Inflammatory macrophage treated with lipopolysaccharide for 1 hour (primary cell): ENCODE measurements around the gene ANTXR1.

Source experiments
- DNase-seq, 2 donors: peaks; one replicate each; pipeline ENCODE4 v3.0.0-alpha.2; 2020 to 2022

The ANTXR1 gene

GRCh38 chr2:69188182-69188900, 175.4 kb downstream of the ANTXR1 start:
- no peak for DNase-seq

DNA sequence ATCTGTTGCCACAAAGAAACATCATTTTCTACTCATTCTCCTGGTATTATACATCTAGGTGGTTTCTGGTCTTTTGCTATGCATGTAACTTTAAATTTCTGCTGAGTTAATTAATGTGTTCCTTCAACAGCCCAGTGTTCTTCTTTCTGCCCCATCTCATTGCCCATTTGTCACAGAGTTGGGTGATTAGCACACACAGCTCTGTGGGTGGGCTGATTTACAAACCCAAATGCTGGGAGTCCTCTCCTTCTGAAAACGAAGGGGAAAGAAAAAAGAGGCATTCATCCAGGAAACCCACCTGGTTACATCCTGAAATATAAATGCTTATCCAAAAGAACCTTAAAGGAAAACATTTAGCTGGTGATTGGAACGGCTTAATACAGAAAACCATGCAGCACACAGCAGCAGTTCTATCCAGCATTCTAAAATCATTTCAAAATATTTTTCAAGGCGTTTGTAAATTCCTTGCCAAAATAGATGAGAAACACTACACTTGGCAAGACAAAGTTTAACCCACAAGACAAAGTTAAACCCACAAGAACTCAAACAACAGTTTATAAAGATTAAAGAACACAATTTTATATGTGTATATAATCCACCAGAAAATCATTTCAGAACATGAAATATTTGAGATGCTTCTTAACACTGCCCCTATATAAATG, 177.9 kb downstream of the ANTXR1 start:
- no peak for DNase-seq

- no peak for DNase-seq
Observed at GRCh38 chr2:69191634-69192033, 178.7 kb downstream of the ANTXR1 start.

DNA sequence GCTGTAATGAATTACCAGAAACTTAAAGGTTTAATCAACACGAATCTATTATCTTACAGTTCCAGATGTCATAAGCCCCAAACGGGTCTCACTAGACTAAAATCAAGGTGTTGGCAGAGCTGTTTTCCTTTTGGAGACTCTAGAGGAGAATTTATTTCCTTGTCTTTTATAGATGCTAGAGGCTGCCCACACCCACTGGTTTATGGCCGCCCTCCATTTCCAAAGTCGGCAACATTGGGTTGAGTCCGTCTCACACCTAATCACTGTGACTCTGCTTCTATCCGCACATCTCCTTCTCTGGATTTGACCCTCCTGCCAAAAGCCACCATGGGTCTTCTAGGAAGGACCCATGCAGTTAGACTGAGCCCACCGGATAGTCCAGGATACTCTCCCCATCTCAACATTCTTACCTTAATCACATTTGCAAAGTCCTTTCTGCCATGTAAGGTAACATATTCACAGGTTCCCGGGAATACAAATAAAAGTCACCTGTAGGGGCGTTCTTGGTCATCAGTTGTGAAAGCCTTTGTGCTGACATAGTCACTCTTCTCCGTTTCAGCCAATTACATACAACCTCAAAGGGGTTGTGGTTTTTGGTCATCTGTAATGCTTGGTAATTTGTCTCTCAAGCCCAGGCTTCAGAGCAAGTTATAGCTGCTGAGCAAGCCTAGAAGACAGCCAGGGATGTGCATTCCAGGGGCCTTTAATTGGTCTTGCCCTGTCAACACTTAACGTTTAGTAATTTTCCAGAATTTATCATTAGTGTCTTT, 179.4 kb downstream of the ANTXR1 start:
- DNase-seq, result no peak

- DNase-seq, result no peak
Observed at GRCh38 chr2:69195706-69196105, 182.7 kb downstream of the ANTXR1 start.

- DNase-seq, result peak in 1 of 2 donors; percentile 44
Observed at GRCh38 chr2:69196327-69197117, 183.5 kb downstream of the ANTXR1 start.

DNA sequence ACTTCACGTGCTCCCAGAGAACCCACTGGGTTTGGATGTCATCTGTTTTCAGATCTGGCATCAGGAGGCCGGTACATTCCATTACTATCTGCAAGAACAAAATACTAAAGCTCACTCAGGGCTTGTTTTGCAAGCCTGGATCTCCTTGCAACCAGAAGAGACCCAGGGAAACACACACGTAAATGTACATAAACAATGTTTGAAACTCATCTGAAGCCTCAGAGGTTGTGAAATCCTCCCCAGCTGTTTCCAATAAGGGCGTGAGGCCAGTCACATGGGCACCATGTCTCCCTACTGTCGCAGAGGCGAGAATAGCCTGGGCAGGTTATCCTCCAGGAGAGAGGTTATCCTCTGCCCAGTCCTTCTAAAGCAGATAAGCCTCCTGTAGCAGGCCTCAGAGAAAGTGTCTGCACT, 187.1 kb downstream of the ANTXR1 start:
- DNase-seq, result peak; percentile 16 to 17

- peak; percentile 36 to 48 for DNase-seq
Observed at GRCh38 chr2:69201259-69201658, 188.3 kb downstream of the ANTXR1 start.

- DNase-seq, result no peak
Observed at GRCh38 chr2:69202327-69202726, 189.3 kb downstream of the ANTXR1 start.

DNA sequence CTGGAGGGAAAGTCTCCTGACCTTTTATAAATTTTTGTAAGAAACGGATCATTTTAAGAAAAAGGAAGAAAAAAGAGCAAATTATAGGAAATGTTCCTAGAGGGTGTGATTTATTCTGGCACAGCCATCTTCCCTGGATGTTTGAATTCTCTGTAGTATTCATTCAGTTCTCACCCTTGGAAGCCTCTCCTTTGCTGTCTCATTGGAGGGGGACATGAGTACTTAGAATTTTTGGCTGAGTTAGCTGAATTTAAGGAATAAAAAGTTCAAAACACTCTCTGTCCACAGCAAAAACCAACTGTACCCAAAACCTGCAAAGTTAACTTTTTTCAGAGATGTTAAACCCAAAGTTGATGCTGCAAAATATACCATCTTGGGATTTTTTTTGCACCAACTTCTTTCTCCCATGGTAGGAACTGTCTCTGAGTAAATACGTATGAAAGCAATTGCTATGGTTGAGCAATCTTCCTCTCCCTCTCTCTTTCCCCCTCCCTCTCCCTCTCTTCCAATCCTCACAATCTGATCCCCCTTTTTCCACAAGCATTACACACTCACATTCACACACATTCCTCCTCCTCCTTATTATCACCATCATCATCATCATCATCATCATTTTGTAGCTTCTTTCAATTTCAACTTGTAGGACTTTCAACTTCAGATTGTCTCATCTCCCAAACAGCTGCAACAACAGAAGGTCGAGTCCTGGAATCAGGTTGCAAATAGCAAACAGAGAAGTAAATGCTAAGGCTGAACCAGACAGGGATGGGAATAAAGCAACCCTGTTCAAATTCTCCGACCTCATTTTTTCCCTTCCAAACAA, 190.4 kb downstream of the ANTXR1 start:
- DNase-seq, result peak in 1 of 2 donors; percentile 22

DNA sequence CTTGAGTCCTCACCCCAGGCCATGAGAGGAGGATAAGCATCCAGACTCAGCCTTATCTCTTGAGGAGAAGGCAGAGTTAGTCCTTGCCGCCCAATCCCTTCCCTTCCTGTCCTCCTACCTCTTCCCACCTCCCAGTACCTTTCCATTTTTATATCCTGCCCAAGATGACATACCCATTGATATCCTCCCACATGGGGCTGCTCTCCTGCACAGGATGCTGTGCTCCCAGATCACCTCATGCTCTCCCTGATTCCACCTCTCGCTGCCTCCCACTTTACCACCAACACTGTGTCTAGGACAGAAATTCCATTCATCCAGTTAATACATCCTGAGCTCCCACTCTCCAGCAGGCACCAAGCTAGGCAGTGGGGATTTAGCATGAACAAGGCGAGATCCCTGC, 191.7 kb downstream of the ANTXR1 start:
- no peak for DNase-seq

- DNase-seq, result no peak
Observed at GRCh38 chr2:69205076-69205475, 192.1 kb downstream of the ANTXR1 start.

- DNase-seq, result no peak
Observed at GRCh38 chr2:69205491-69205890, 192.5 kb downstream of the ANTXR1 start.

DNA sequence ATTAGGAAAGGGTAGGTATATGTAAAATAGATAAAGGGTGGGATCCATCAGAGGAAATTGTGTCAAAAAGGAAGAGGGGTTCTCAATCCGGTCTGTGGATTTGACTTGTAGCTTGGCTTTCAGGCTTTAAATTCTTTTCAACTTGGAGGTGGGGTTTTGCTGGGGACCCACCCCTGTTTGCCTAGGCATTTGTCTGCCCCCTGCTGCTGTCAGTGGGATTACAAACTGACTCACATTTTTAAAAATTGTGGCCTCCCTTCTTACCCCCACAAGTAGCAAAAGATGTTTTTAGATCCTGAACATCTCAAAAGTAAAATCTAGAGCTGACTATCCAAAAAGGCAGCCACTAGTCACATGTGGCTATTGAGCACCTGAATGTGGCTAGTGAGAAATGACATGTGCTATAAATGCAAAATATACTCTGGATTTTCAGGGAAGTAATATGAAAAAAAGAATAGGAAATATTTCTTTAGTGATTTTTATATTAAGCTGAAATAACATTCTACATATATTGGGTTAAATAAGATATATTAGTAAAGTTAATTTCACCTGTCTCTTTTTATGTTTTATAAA, 195.1 kb downstream of the ANTXR1 start:
- no peak for DNase-seq

GRCh38 chr2:69209482-69209881, 196.5 kb downstream of the ANTXR1 start:
- DNase-seq, result no peak

DNA sequence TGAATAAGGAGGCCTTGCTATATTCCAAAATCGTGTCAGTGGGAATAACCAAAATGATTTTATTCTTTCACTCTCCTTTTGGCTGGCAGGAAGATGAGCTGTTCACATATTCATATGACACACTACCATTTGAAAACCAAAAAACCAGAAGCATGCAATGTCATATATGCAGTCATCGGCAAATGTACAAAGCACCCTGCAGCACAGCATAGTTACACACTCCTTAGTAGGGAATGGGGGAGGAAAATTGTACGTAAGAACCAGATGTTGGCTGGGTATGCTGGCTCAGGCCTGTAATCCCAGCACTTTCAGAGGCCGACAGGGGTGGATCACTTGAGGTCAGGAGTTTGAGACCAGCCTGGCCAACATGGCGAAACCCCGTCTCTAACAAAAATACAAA, 197.4 kb downstream of the ANTXR1 start:
- no peak for DNase-seq

GRCh38 chr2:69211048-69211447, 198.1 kb downstream of the ANTXR1 start:
- no peak for DNase-seq

- no peak for DNase-seq
Observed at GRCh38 chr2:69211686-69212085, 198.7 kb downstream of the ANTXR1 start.

- DNase-seq, result no peak
Observed at GRCh38 chr2:69212238-69213028, 199.5 kb downstream of the ANTXR1 start.

DNA sequence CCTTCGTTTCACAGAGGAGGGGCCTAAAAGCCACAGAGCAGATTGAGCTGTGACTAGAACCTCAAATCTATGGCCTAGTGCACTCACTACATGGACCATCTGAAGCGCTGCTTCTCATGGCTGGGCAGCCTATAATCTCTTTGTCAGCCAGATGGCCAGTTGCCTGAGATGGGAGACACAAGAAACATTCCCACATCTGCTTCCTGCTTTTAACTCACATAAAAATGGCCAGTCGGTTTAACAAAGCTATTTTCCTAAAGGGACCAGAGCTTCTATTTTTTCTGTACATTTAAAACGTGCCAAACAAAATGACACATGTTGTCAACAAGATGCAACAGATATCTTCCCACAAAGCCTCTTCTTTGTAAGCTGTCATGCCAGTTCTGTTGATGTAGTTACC, 200.2 kb downstream of the ANTXR1 start:
- no peak for DNase-seq

DNA sequence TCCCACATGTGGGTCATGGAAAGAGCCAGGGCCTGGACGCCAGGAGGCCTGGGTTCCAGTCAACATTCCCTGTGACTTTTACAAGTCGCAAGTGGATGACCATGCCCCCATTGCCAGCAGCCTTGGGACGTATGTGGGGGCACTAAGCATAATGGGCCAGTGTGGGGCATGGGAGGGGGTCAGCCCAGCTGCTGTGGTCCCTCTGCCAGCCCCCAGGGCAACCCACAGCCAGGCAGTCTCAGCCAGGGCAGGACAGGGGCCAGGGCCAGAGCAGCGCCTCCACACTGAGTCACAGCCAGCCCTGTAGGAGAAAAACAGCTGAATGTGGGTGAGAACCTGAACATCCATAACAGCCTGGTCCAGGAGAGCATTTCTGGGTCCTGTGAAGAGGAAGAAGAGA, 200.8 kb downstream of the ANTXR1 start:
- no peak for DNase-seq
